NCI-H1048 (cell line): ENCODE measurements around the gene ACTR5.

ENCODE experiments used
- DNase-seq: peaks from one replicate; lab custom pipeline; 2025; lab: John Stamatoyannopoulos, UW

ACTR5 gene

DNA sequence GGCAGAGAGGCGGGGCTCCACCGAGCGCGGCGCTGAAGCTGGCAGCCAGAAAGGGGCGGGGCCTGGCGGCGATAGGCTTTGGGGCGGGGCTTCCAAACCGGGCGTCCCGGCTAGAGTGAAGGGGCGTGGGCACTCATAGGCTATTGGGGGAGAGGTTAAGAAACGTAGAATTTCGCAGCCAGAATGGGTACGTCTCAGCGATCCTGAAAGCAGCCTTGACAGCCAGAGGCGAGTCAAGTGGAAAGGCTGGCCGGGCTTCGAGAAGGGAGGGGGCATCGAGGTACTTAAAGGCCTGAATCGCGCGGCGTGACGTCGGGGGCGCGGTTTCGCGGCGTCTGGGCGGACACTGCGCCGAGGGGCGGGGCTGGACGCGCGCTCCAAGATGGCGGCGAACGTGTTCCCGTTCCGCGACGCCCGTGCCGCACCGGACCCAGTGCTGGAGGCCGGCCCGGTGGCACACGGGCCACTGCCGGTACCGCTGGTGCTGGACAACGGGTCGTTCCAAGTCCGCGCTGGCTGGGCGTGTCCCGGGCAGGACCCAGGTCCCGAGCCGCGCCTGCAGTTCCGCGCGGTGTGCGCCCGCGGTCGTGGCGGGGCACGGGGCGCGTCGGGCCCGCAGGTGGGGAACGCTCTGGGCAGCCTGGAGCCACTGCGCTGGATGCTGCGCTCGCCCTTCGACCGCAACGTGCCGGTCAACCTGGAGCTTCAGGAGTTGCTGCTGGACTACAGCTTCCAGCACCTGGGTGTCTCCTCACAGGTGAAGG is at the start of gene ACTR5:
ACTR5 (plus strand) TSS at position 364 of the 764 bp plus-strand sequence; CDS start at position 383, 19 bp downstream.
- peak; percentile 74 for DNase-seq

DNA sequence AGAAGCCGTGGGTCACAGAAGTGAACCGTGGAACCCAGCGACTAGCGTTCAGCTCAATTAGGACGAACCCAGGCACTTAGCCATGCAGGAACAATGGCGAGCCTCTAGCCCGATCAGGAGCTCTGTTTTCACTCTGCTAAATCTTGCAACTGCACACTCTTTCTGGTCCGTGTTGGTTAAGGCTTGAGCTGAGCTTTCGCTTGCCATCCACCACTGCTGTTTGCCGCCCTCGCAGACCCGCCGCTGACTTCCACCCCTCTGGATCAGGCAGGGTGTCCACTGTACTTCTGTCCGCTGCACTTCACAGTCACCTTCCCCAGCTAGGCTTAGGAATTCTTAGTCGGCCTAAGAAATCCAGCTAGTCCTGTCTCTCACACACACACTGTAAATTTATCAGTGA is 49.7 kb upstream of the ACTR5 start:
- no peak for DNase-seq

DNA sequence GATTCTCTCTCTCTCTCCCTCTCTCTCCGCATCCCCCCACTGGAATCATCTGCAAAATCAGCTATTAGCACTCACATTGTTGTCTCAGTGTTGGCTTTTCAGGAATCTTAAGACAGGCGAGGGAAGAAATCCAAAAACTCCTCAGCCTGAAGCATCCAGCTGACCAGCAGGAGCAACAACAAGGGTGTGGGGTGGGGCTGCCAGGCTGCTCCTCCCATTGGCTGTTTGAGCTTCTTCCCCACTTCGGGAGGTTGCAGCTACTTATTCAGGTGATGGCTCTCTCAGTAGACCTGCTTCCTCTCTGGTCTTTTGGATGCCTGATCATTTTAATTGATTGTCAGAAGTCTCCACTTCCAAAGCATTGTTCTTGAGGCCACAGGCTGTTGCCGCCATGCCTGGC is 48.1 kb upstream of the ACTR5 start:
- no peak for DNase-seq

DNA sequence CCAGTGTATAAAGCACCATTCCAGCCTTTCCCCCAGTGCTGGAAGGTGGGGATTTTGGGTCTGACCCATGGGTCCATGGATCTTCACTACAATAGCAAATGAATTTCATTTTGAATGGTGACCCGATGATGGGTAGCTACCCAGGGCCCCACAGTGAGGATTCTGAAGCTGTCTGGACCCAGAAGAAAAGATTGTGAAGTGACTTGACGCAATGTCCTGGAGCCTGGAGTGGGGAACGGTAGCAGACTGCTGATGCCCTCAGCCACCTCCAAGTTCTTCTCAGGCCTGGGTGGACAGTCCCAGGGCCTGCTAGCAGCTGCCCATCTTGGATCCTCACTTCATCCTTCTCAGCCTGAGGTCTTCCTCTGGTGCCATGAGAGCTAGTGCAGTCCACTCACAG is 47.3 kb upstream of the ACTR5 start:
- no peak for DNase-seq

DNA sequence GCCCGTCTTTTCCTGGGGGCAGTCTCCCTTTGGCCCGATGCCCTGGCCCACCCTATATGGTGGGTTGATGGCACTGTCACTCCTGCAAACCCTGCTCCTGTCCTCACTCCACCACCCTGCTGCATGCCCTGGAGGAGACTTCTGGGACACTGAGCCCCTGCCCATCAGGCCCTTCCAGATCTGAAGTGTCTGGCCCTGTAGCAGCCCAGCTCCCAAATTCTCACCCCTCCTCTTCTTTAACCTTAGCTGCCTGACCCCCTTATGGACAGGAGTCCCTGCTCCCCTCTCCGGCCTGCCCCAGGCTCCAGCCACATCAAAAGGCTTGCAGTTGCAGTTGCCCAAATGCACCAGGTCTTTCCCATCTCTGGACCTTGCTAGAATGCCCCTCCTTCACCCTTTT is 44.7 kb upstream of the ACTR5 start:
- no peak for DNase-seq

DNA sequence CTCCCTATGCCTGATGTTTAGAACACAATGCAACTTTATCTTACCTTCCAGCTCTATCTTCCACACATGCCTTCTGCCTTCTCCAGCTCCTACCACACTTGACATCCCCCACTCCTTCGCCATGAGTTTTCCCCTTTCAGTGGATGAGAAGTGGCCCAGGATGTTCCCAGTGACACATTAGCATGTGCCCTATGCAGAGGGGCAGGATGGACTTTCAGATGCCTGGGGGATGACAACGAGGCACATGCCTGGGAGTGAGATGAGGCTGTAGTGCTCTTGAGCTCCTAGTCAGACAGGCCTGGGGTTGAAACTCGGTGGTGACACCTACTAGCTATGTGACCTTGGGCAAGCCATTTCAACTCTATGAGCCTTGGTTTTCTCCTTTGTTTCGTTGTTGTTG is 44.1 kb upstream of the ACTR5 start:
- no peak for DNase-seq

DNA sequence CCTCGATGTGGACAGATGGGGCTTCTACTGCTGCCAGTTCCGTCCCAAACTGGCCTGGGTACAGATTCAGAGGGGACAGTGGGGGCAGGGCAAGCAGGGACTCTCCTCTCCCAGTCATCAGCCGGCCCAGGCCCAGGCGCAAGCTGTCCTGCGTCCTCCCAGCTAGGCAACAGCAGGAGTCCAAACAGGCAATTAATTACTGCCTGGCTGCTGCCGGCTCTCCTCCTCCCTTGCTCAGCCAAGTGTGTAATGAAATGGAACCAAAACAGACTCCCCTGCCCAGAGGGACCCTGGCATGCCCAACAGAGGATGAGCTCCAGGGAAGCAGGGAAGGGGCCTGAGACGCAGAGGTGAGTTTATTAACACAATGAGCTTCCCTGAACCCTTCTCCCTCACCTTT is 41.8 kb upstream of the ACTR5 start:
- no peak for DNase-seq

DNA sequence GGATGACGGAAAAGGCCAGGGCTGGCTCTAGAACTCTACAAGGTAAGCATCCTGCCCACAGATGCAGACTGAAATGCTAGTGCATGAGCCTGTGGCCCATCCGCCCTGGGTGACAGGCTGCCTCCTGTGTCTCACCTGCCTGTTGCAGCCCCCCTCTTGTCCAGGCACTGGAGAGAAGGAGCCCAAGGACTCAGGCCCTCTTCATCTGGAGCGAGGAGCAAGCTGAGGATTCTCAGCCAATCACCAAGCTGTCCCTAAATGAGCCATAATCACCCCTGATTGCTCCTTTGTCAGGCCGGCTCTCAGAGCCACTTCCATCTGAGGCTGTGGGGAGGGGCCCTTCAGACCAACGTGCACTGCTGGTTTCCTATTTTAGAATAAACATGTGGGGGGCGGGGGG is 34.0 kb upstream of the ACTR5 start:
- no peak for DNase-seq

DNA sequence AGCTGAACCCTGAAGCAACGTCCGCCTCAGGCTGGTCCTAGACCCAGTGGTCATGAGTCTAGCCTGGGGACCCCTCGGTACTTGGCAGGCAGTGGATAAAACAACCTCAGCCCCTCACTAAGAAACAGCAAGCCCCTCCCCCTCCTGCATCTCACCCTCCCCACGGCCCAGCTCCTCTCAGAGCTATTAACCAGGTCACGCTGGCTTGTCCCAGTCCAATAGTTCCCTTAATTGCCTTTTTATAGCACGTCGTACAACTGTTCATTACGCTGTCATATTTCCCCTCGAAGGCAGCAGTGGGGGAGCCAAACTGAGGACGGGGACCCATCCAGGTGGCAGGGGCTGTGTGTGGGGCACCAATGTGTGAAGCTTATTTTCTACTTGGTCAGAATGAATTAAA is 32.6 kb upstream of the ACTR5 start:
- no peak for DNase-seq

DNA sequence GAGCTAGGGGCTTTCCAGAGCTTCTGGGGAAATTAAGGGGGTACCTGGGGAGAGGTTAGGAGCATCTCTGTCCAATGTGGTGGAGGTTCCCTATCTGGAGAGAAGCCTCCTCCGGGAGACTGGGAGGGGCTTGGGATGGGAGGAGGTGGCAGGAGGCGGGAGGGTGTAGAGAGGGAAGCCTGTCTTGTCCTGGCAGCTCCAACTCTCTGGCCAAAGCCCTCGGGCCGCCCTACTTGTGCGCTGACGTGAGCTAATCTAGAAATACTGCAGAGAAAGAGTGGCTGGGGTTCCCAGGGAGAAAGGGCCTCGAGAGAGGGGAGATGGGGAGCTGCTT is 25.6 kb upstream of the ACTR5 start:
- DNase-seq = no peak

DNA sequence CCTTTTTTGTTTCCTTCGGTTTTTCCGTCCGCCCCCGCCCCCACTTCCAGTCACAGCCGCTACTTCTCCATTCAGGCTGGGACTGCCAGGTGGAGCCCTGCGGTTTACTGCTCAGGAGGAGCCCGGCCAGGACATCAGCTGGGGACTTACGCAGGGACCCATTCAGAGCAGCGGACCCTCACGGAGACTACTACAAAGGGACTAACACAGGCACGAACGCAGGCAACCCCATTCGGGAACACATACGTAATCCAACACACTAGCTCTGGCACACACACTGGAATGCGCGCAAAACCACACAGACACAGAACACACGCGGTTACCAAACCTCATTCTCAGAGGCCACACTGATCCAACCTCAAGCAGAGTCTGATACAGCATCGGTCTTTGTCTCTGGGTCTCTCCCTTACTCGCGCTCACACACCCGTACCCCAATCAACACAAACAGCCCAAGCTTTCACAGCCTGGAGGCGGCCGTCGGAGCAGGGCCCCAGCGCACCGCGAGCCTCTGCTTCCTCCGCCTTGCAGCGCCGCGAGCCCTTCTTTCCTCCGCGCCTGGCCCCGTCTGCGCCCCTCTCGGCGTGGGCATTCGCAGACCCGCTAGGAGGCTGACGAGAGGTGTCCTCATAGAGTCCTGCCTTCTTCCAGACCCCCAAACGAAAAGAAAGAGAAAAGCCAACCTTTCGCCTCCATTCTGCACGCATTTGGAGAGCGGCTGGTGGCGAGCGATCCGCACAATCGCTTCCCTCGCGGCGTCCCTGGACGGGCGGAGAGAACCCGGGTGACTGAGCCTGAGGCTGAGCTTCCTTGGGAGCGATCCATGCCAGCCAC is 25.0 kb upstream of the ACTR5 start:
- no peak for DNase-seq

DNA sequence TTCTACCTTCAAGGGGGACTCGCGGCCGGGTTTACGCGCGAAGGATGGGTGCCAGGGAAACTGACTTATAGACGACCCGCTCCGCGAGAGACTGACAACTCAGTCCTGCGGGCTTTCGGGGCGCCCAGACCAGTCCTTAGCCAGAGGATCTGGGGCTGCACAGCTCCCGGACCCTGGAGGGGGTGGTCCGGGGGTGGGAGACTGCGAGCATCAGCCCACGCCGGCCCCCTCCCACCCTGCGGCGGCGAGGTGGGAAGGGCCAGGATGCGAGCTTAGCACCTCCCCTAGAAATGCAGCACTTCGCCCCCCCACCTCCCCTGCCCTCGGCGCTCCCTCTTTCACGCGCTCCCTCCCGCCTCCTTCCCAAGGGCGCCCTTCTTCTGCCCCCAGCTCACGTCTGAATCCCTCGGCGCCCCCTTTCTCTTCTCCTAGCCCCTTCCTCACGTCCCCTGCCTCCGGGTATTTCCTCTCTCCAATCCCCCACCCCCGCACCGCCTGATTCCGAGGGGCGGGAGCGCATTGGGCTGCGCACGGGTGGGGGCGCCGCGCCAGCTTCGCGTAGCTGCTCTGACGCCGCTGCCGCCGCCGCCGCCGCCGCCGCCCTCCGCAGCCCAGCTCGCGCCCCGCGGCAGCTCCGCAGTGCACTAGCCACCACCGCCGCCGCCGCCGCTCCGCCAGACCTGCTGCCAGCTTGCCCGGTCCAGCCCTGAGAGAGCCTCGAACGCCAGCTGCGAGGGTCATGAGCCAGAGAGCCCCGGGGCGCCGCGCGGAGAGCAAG is 24.2 kb upstream of the ACTR5 start, which contains the start of gene SLC32A1:
SLC32A1 (plus strand) TSS at position 639 of the 778 bp plus-strand sequence. CDS start 239 bp downstream, outside the sequence.
- no peak for DNase-seq

DNA sequence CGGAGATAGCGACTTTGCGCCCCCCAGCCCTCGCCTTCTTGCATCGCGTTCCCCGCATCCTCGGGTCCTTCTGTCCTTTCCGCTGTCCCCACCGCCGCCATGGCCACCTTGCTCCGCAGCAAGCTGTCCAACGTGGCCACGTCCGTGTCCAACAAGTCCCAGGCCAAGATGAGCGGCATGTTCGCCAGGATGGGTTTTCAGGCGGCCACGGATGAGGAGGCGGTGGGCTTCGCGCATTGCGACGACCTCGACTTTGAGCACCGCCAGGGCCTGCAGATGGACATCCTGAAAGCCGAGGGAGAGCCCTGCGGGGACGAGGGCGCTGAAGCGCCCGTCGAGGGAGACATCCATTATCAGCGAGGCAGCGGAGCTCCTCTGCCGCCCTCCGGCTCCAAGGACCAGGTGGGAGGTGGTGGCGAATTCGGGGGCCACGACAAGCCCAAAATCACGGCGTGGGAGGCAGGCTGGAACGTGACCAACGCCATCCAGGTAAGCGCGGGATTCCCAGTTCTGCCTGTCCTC is 23.6 kb upstream of the ACTR5 start:
- no peak for DNase-seq

DNA sequence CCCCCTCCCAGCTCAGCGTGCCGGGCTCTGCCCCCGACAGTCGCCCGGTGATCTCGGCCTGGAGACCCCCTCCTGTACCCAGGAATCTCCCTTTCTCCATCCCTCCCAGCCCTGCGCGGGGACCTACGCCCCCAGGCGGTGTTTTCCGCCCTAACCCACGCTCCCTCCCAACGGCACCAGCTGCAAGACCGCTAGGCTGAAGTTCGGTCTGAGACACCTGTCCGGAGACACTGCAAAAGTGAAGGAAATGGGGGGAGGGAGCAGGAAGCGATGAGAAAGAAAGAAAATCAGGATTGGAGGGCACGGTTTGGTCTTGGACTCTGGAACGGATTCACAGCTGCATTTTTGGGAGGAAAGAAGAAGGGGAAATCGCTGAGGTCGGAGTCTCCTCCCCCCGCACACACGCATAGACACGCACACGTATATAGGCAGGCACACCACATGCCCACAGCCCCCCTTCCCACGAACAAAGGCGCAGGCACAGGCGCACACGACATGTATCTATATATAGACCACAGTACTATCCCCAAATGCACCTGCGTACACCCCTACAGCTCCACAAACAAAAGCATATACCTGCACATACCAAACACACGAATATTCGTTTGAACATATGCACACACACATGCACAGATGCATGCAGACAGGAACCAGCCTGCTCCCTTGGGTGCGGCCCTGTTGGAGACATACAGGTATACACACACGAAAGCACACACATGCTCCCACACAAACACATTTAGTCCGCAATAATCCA is 22.9 kb upstream of the ACTR5 start:
- no peak for DNase-seq

DNA sequence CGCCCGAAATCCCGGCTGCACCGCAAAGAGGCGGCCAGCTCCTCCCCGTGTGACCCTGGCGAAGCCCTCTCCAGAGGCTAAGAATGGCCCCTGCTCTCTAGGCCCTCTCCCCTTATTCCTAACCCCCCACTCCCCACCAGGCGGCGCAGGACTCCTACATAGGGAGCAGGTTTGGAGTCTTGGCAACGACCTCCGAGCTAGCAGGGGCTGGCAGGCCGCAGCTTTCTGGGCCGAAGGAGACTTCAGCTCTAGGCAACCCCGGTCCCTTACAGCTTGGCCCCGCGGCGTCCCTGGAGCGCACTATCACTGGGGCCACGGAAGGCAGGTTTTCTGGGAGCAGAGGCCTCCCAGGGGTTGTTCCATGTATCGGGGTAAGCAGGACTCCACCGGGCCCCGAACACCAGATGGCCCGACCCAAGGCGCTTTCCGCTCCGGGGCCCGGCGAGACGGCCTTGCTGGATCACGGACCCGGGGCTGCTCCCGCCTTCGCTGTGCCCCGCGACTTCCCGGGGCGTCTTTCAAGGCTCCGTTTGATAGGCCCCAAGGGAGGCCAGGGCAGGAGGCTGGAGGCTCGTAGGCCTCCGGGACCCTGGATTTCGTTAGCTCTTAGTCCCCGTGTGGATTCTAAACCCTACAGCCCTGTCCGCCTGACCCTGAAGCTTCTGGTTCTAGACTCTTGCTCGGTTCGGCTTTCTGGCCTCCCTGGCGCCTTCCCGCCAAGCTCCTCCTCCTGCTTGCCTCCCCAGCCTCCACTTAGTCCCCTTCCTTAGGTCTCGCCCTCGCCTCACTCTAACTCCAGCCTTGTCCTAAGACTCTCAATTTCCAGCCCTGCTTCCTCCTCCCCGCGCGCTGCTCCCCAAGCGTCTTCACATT is 22.1 kb upstream of the ACTR5 start:
- no peak for DNase-seq

DNA sequence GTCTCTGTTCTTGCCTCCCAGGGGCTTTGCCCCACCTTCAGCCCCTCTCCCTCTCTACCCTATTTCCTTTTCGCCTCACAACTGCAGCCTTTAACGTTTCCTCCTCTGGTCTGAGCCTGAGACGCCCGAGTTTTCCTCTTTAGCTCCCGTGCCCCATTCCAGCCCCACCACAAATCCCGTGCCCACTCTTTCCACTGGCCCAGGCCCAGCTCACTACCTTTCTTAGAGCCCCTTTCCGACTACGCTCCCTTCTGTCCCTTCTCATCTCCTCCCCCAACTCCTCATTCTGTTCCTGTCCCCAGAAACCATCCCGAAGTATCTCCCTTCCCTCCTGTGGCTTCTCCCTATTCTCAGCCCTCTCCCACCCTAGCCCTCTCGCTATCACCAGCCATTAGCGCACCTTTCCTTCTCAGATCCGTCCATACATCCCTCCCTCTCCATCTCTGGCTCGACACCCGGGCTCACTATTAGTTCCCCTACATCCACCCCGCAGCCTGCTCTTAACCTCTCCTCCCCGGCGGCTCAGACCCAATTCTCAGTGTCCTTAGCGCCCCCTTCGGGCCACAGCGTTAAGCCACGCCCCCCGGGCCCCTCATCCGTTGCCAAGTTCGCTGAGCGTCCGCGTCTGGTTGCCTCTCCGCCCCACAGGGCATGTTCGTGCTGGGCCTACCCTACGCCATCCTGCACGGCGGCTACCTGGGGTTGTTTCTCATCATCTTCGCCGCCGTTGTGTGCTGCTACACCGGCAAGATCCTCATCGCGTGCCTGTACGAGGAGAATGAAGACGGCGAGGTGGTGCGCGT is 21.3 kb upstream of the ACTR5 start:
- DNase-seq = no peak

DNA sequence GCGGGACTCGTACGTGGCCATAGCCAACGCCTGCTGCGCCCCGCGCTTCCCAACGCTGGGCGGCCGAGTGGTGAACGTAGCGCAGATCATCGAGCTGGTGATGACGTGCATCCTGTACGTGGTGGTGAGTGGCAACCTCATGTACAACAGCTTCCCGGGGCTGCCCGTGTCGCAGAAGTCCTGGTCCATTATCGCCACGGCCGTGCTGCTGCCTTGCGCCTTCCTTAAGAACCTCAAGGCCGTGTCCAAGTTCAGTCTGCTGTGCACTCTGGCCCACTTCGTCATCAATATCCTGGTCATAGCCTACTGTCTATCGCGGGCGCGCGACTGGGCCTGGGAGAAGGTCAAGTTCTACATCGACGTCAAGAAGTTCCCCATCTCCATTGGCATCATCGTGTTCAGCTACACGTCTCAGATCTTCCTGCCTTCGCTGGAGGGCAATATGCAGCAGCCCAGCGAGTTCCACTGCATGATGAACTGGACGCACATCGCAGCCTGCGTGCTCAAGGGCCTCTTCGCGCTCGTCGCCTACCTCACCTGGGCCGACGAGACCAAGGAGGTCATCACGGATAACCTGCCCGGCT is 20.6 kb upstream of the ACTR5 start:
- no peak for DNase-seq

DNA sequence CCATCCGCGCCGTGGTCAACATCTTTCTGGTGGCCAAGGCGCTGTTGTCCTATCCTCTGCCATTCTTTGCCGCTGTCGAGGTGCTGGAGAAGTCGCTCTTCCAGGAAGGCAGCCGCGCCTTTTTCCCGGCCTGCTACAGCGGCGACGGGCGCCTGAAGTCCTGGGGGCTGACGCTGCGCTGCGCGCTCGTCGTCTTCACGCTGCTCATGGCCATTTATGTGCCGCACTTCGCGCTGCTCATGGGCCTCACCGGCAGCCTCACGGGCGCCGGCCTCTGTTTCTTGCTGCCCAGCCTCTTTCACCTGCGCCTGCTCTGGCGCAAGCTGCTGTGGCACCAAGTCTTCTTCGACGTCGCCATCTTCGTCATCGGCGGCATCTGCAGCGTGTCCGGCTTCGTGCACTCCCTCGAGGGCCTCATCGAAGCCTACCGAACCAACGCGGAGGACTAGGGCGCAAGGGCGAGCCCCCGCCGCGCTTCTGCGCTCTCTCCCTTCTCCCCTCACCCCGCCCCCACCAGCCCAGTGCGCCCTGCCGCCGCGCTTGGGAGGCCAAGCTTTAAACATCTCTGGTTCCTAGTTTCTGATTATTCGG is 20.0 kb upstream of the ACTR5 start:
- no peak for DNase-seq
